ENCODE data around the gene CECR2.

CECR2 gene

GRCh38 chr22:17434856-17435255 is 65.6 kb downstream of the CECR2 start:
- no peak overlapping the region for H3K27ac ChIP-seq (ENCODE audit: low read length)
- H3K36me3 ChIP-seq (ENCODE audit: control insufficient read depth in 1 of 2, insufficient read depth in 2 of 2, low read length in 2 of 2): no peaks in the 10 kb centered on the region
- H3K27me3 ChIP-seq (ENCODE audit: low read depth, low read length): no peaks in the 10 kb centered on the region
- no peak overlapping the region for H3K4me3 ChIP-seq (ENCODE audit: low read depth in 1 of 2, low read length in 2 of 2)
- H3K9me3 ChIP-seq (ENCODE audit: control insufficient read depth in 1 of 2, low read length in 2 of 2): no peaks in the 10 kb centered on the region
- peaks cover 0 to 8% of the 10 kb centered on the region in 2 donors for H3K4me1 ChIP-seq (ENCODE audit: control insufficient read depth in 1 of 2, insufficient read depth in 2 of 2, low read length in 2 of 2)

GRCh38 chr22:17435375-17435774 is 66.1 kb downstream of the CECR2 start:
- peaks cover 0 to 5% of the 10 kb centered on the region in 2 donors for H3K4me1 ChIP-seq (ENCODE audit: control insufficient read depth in 1 of 2, insufficient read depth in 2 of 2, low read length in 2 of 2)
- no peak overlapping the region for H3K4me3 ChIP-seq (ENCODE audit: low read depth in 1 of 2, low read length in 2 of 2)
- no peaks in the 10 kb centered on the region for H3K36me3 ChIP-seq (ENCODE audit: control insufficient read depth in 1 of 2, insufficient read depth in 2 of 2, low read length in 2 of 2)
- H3K27ac ChIP-seq (ENCODE audit: low read length): no peak overlapping the region
- H3K27me3 ChIP-seq (ENCODE audit: low read depth, low read length): no peaks in the 10 kb centered on the region
- H3K9me3 ChIP-seq (ENCODE audit: control insufficient read depth in 1 of 2, low read length in 2 of 2): no peaks in the 10 kb centered on the region

DNA sequence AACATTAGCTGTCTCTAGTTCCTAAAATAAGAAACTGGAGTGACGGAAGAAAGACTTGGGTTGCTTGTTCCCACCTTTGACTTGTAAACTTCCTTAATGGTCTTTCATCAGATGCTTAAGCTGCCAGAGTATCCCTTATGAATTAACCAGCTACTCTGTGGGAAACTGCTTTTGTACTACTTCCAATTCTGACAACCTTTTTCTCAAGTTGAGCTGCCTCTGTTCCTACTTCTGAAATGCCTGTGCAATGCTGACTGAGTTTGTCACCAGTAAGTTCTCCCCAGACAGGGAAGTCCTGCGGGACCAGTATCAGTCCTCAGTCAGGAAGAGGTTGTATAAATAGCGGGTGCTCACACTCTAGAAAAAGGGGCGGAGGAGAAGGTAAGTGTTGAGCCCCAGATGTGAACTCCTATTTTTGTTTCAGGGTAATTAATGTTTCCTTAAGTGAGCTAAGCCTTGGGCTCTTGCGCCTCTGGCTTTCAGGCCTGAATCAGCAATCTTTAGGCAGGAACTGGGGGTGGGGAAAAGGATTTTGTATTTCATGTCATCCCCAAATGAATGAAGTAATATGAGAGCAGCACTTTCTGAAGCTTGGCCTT is 67.2 kb downstream of the CECR2 start:
- no peaks in the 10 kb centered on the region for H3K9me3 ChIP-seq (ENCODE audit: control insufficient read depth in 1 of 2, low read length in 2 of 2)
- no peaks in the 10 kb centered on the region for H3K36me3 ChIP-seq (ENCODE audit: control insufficient read depth in 1 of 2, insufficient read depth in 2 of 2, low read length in 2 of 2)
- peaks cover 0 to 4% of the 10 kb centered on the region in 2 donors for H3K4me1 ChIP-seq (ENCODE audit: control insufficient read depth in 1 of 2, insufficient read depth in 2 of 2, low read length in 2 of 2)
- no peak overlapping the region for H3K27ac ChIP-seq (ENCODE audit: low read length)
- H3K27me3 ChIP-seq (ENCODE audit: low read depth, low read length): no peaks in the 10 kb centered on the region
- H3K4me3 ChIP-seq (ENCODE audit: low read depth in 1 of 2, low read length in 2 of 2): no peak overlapping the region

DNA sequence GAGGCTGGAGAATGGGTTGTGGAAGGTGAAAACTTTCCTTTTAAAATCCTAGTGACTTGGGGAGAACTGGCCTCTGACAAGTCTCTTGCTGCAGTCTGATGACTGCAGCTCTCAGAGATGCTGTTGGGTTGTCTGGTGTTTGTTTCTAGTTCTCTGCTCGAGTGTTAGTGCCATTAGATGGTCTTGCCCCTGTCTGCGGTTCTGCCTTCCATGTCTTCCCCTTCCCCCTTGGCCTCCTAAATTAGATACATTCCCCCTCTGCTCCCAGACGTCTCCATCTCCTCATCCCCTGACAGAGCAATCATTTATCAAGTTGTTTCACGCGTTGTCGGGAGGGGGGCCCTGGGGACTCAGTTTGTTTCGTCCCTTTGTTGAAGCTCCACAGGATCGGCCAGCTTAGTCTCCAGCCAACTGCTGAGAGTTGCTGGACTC is 67.7 kb downstream of the CECR2 start:
- Histone ChIP-seq H3K27me3 (ENCODE audit: low read depth, low read length) (no peaks in the 10 kb centered on the region), H3K9me3 (ENCODE audit: control insufficient read depth in 1 of 2, low read length in 2 of 2) (no peaks in the 10 kb centered on the region), H3K27ac (ENCODE audit: low read length) (no peak overlapping the region), H3K4me3 (ENCODE audit: low read depth in 1 of 2, low read length in 2 of 2) (no peak overlapping the region), H3K36me3 (ENCODE audit: control insufficient read depth in 1 of 2, insufficient read depth in 2 of 2, low read length in 2 of 2) (no peaks in the 10 kb centered on the region), H3K4me1 (ENCODE audit: control insufficient read depth in 1 of 2, insufficient read depth in 2 of 2, low read length in 2 of 2) (peaks cover 0 to 4% of the 10 kb centered on the region in 2 donors)

DNA sequence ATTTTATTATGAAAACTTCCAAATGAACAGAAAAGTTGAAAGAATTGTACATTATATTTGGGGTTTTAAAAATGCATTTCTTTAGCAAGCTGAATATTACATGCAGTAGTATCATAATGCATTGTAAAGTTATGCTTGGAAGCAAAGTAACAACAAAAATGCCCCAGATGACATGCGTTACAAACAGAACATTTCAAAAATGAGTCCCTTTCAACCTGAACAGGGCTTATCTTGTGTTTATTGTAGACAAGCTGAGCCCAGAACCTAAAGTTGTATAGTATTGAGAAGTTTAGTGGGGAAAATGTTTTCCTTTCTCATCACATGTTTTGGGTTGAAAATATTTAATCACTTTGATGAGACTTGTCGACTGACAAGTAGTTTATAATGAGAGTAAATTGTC is 68.8 kb downstream of the CECR2 start:
- H3K36me3 ChIP-seq (ENCODE audit: control insufficient read depth in 1 of 2, insufficient read depth in 2 of 2, low read length in 2 of 2): no peaks in the 10 kb centered on the region
- H3K27ac ChIP-seq (ENCODE audit: low read length): no peak overlapping the region
- peaks cover 0 to 4% of the 10 kb centered on the region in 2 donors for H3K4me1 ChIP-seq (ENCODE audit: control insufficient read depth in 1 of 2, insufficient read depth in 2 of 2, low read length in 2 of 2)
- no peaks in the 10 kb centered on the region for H3K27me3 ChIP-seq (ENCODE audit: low read depth, low read length)
- no peaks in the 10 kb centered on the region for H3K9me3 ChIP-seq (ENCODE audit: control insufficient read depth in 1 of 2, low read length in 2 of 2)
- H3K4me3 ChIP-seq (ENCODE audit: low read depth in 1 of 2, low read length in 2 of 2): no peak overlapping the region

GRCh38 chr22:17441326-17441725 is 72.1 kb downstream of the CECR2 start:
- peaks cover 0 to 4% of the 10 kb centered on the region in 2 donors for H3K4me1 ChIP-seq (ENCODE audit: control insufficient read depth in 1 of 2, insufficient read depth in 2 of 2, low read length in 2 of 2)
- no peaks in the 10 kb centered on the region for H3K36me3 ChIP-seq (ENCODE audit: control insufficient read depth in 1 of 2, insufficient read depth in 2 of 2, low read length in 2 of 2)
- no peak overlapping the region for H3K4me3 ChIP-seq (ENCODE audit: low read depth in 1 of 2, low read length in 2 of 2)
- H3K27me3 ChIP-seq (ENCODE audit: low read depth, low read length): no peaks in the 10 kb centered on the region
- no peak overlapping the region for H3K27ac ChIP-seq (ENCODE audit: low read length)
- H3K9me3 ChIP-seq (ENCODE audit: control insufficient read depth in 1 of 2, low read length in 2 of 2): no peaks in the 10 kb centered on the region

DNA sequence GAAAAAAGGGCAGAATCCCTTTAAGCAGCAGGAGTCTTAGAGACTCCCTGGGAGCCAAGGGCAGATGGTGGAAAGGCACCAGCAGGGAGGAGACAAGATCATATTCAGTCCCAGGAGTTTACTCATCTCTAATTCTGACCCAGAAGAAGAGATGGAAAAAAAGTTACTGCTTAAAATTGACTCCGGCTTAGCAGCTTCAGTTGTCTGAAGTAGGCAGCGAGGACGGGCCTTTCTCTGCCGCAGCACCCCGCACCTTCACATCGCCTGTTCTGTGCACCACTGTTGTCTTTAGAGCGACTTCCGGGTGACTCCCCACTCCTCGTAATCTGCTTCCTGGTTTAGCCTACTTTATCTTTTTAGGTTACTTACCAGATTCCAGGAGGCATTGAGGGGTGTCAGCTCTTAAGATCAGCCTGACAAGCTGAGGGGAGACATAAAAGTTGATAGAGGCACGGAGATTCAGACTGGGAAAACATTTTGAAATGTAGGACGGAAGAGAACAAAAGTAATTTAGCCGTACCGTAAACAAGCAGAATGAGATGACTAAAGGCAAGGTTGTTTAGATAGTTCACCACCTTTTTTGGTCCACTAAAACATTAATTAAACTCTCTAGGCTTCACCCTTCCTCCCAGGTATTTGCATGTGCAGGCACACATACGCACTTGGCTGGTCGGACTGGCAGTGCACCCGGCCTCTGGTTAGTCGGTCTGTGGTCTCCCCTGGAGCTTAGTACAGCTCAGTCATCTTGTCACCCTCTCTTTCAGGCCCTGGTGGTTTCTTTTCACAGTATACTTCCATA is 74.3 kb downstream of the CECR2 start:
- Histone ChIP-seq H3K4me1 (ENCODE audit: control insufficient read depth in 1 of 2, insufficient read depth in 2 of 2, low read length in 2 of 2) (no peaks in the 10 kb centered on the region), H3K9me3 (ENCODE audit: control insufficient read depth in 1 of 2, low read length in 2 of 2) (no peaks in the 10 kb centered on the region), H3K27ac (ENCODE audit: low read length) (no peak overlapping the region), H3K27me3 (ENCODE audit: low read depth, low read length) (no peaks in the 10 kb centered on the region), H3K4me3 (ENCODE audit: low read depth in 1 of 2, low read length in 2 of 2) (no peak overlapping the region), H3K36me3 (ENCODE audit: control insufficient read depth in 1 of 2, insufficient read depth in 2 of 2, low read length in 2 of 2) (no peaks in the 10 kb centered on the region)

GRCh38 chr22:17444204-17444504 is 74.9 kb downstream of the CECR2 start:
- no peaks in the 10 kb centered on the region for H3K27me3 ChIP-seq (ENCODE audit: low read depth, low read length)
- no peaks in the 10 kb centered on the region for H3K4me1 ChIP-seq (ENCODE audit: control insufficient read depth in 1 of 2, insufficient read depth in 2 of 2, low read length in 2 of 2)
- no peaks in the 10 kb centered on the region for H3K9me3 ChIP-seq (ENCODE audit: control insufficient read depth in 1 of 2, low read length in 2 of 2)
- no peak overlapping the region for H3K27ac ChIP-seq (ENCODE audit: low read length)
- no peak overlapping the region for H3K4me3 ChIP-seq (ENCODE audit: low read depth in 1 of 2, low read length in 2 of 2)
- H3K36me3 ChIP-seq (ENCODE audit: control insufficient read depth in 1 of 2, insufficient read depth in 2 of 2, low read length in 2 of 2): no peaks in the 10 kb centered on the region

DNA sequence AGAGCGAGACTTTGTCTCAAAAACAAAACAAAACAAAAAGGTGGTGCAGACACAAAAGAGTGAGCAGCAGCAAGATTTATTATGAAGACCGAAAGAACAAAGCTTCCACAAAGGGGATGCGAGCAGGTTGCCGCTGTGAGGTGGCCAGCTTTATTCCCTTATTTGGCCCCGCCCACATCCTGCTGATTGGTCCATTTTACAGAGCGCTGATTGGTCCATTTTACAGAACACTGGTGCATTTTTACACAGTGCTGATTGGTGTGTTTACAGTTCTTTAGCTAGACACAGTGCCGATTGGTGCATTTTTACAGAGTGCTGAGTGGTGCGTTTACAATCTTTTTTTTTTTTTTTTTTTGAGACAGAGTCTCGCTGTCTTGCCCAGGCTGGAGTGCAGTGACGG is 77.4 kb downstream of the CECR2 start:
- Histone ChIP-seq H3K4me3 (ENCODE audit: low read depth in 1 of 2, low read length in 2 of 2) (no peak overlapping the region), H3K27me3 (ENCODE audit: low read depth, low read length) (no peaks in the 10 kb centered on the region), H3K36me3 (ENCODE audit: control insufficient read depth in 1 of 2, insufficient read depth in 2 of 2, low read length in 2 of 2) (no peaks in the 10 kb centered on the region), H3K9me3 (ENCODE audit: control insufficient read depth in 1 of 2, low read length in 2 of 2) (no peaks in the 10 kb centered on the region), H3K4me1 (ENCODE audit: control insufficient read depth in 1 of 2, insufficient read depth in 2 of 2, low read length in 2 of 2) (no peaks in the 10 kb centered on the region), H3K27ac (ENCODE audit: low read length) (no peak overlapping the region)

DNA sequence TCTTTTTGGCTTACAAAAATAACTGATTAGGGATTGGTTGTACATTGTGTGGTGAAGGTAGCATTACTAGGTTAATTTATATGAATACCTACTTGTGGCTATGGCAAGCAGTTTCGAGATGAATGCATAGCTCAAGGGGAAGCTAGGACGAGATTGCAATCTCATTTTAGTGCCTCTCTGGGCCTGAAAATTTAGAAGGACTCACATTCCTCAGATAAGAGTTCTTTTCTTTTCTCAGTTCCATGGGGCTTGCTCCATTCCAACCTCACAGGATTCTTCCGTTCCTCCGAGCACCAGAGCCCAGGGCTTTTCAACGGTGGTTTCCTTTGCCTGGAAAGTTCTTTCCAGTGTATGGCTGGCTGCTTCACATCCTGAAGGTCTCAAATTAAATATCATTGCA is 82.1 kb downstream of the CECR2 start:
- no peaks in the 10 kb centered on the region for H3K36me3 ChIP-seq (ENCODE audit: control insufficient read depth in 1 of 2, insufficient read depth in 2 of 2, low read length in 2 of 2)
- H3K27me3 ChIP-seq (ENCODE audit: low read depth, low read length): no peaks in the 10 kb centered on the region
- no peaks in the 10 kb centered on the region for H3K9me3 ChIP-seq (ENCODE audit: control insufficient read depth in 1 of 2, low read length in 2 of 2)
- H3K4me3 ChIP-seq (ENCODE audit: low read depth in 1 of 2, low read length in 2 of 2): no peak overlapping the region
- no peaks in the 10 kb centered on the region for H3K4me1 ChIP-seq (ENCODE audit: control insufficient read depth in 1 of 2, insufficient read depth in 2 of 2, low read length in 2 of 2)
- no peak overlapping the region for H3K27ac ChIP-seq (ENCODE audit: low read length)

- Histone ChIP-seq H3K9me3 (ENCODE audit: control insufficient read depth in 1 of 2, low read length in 2 of 2) (no peaks in the 10 kb centered on the region), H3K4me1 (ENCODE audit: control insufficient read depth in 1 of 2, insufficient read depth in 2 of 2, low read length in 2 of 2) (no peaks in the 10 kb centered on the region), H3K27me3 (ENCODE audit: low read depth, low read length) (no peaks in the 10 kb centered on the region), H3K4me3 (ENCODE audit: low read depth in 1 of 2, low read length in 2 of 2) (no peak overlapping the region), H3K27ac (ENCODE audit: low read length) (no peak overlapping the region), H3K36me3 (ENCODE audit: control insufficient read depth in 1 of 2, insufficient read depth in 2 of 2, low read length in 2 of 2) (no peaks in the 10 kb centered on the region)
Measured at GRCh38 chr22:17460895-17461294, 91.6 kb downstream of the CECR2 start.

All from muscle layer of duodenum (tissue), 2 donors.